ENCODE results near the gene MACC1.
"Not testable (repeated sequence)": the region's sequence is repeated elsewhere in the genome, so short reads cannot be mapped to it uniquely, and the experiment has no call there.

The MACC1 gene

DNA sequence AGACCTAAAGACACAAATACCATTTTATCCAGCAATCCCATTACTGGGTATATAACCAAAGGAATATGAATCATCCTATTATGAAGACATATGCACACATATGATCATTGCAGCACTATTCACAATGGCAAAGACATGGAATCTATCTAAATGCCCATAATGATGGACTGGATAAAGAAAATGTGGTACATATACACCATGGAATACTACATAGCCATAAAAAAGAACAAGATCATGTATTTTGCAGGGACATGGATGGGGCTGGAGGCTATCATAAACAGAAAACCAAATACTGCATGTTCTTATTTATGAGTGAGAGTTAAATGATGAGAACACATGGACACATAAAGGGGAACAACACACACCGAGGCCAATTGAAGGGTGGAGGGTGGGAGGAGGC, 3.8 kb downstream of the MACC1 start:
- TF ChIP-seq, protein P1, sequence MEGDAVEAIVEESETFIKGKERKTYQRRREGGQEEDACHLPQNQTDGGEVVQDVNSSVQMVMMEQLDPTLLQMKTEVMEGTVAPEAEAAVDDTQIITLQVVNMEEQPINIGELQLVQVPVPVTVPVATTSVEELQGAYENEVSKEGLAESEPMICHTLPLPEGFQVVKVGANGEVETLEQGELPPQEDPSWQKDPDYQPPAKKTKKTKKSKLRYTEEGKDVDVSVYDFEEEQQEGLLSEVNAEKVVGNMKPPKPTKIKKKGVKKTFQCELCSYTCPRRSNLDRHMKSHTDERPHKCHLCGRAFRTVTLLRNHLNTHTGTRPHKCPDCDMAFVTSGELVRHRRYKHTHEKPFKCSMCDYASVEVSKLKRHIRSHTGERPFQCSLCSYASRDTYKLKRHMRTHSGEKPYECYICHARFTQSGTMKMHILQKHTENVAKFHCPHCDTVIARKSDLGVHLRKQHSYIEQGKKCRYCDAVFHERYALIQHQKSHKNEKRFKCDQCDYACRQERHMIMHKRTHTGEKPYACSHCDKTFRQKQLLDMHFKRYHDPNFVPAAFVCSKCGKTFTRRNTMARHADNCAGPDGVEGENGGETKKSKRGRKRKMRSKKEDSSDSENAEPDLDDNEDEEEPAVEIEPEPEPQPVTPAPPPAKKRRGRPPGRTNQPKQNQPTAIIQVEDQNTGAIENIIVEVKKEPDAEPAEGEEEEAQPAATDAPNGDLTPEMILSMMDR (conservative IDR thresholded peaks at IDR 0.05; ENCODE audit: control insufficient read depth, insufficient read depth, low read depth, low read length): no peak
- no peak for DNase-seq (ENCODE audit: low read depth)

DNA sequence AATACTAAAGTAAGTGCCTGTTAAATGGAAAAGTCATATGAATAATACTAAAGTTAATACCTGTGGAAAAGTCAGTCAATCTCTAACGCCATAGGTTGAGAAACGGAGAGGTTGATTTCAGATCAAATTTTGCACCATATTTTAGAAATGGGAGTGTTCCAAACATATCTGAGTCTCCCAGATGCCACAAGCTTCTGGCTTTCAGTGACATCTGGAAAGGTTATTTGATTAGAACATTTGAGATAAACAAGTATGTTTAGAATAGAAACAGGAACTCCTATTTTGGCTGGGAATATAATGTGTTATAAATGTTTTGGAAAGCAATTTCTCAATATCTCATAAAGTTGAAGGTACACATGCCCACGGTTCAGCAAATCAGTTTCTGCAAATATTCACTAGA, 5.8 kb downstream of the MACC1 start:
- DNase-seq (ENCODE audit: low read depth): no peak
- no peak overlapping the region for H3K4me3 ChIP-seq (ENCODE audit: control insufficient read depth, low read depth, low read length)
- TF ChIP-seq, protein P1 (conservative IDR thresholded peaks at IDR 0.05; ENCODE audit: control insufficient read depth, insufficient read depth, low read depth, low read length): no peak

More for the DNA sequence above, 3.8 kb downstream of the MACC1 start:
- H3K4me3 ChIP-seq (ENCODE audit: control insufficient read depth, low read depth, low read length): no peak overlapping the region

DNA sequence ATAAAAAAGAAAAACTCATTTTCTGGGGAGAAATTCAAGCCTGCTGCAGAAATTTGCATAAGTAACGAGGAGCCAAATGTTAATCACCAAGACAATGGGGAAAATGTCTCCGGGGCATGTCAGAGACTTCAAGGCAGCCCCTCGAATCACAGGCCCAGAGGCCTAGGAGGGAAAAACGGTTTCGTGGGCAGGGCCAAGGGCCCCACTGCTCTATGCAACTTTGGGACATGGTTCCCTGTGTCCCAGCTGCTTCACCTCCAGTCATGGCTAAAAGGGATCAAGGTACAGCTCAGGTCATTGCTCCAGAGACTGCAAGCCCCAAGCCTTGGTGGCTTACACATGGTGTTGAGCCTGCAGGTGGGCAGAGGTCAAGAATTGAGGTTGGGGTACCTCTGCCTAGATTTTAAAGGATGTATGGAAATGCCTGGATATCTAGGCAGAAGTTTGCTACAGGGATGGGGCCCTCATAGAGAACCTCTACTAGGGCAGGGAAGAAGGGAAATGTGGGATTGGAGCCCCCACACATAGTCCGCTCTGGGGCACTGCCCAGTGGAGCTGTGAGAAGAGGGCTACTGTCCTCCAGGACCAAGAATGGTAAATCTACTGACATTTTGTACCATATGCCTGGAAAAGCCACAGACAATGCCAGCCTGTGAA, 8.4 kb downstream of the MACC1 start:
- no peak for DNase-seq (ENCODE audit: low read depth)
- TF ChIP-seq, protein P1 (conservative IDR thresholded peaks at IDR 0.05; ENCODE audit: control insufficient read depth, insufficient read depth, low read depth, low read length): no peak
- H3K4me3 ChIP-seq (ENCODE audit: control insufficient read depth, low read depth, low read length): no peak overlapping the region

DNA sequence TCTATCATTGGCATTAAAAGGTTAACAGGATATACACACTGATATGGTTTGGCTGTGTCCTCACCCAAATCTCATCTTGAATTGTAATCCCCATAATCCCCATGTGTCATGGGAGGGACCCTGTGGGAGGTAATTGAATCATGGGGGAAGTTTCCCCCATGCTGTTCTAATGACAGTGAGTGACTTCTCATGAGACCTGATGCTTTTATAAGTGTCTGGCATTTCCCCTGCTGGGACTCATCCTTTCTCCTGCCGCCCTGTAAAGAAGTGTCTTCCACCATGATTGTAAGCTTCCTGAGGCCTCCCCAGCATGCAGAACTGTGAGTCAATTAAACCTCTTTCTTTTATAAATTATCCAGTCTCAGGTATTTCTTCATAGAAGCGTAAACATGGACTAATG, 9.4 kb downstream of the MACC1 start:
- not testable (repeated sequence) for H3K4me3 ChIP-seq (ENCODE audit: control insufficient read depth, low read depth, low read length); DNase-seq (ENCODE audit: low read depth)

DNA sequence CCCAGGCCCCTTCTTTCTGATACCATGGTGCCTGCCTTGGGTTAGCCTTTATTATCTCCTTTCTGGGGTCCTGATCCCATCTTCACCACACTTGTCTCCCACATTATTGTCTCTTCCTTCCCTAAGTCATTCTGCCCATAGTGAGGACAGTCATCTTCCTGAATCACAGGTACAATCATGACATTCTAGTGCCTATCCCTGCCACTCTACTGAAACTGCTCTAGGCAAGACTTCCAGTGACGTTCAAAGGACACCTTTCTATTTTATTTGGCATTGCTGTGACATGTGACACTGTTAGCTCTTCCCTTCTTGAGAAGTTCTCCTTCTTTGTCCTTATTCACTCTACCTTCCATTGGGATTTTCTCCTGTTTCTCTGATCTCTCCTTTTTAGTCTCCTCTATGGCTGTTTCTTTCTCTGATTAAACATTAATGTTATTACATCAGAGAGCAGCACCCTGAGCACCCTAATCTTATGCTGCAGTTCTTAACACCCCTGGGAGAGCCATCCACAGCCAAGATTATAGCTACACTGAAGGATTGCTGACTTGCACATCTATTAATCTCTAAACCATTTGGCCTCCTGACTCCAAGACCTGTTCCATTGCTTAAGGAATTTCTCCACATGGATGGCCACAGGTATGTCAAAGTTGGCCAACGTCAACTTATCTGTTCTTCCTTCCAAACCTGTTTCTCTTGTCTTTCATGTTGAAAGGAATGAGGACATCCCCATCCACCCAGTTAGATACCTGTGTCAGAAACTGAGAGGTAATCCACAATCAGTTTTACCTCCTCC, 10.9 kb downstream of the MACC1 start:
- H3K4me3 ChIP-seq (ENCODE audit: control insufficient read depth, low read depth, low read length): no peak overlapping the region
- TF ChIP-seq, protein P1 (conservative IDR thresholded peaks at IDR 0.05; ENCODE audit: control insufficient read depth, insufficient read depth, low read depth, low read length): no peak
- no peak for DNase-seq (ENCODE audit: low read depth)

DNA sequence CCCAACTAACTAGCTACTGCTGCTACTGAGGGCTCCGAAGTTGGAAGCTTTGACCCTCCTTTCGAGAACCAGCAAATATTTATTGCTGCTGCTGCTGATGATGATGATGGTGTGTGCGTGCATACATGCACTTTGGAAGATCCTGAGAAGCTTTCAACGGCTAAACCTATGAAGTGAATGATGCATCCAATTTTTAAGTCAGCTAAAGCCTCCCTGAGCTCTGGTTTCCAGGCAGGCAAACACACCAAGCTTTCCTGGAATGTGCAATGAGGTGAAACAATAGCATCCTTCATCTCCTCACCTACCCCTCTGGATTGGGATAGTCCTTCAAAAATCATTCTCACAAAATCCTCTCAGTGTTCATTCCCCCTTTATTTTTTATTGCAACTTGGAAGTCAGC, 13.9 kb downstream of the MACC1 start:
- no peak overlapping the region for H3K4me3 ChIP-seq (ENCODE audit: control insufficient read depth, low read depth, low read length)
- DNase-seq (ENCODE audit: low read depth): no peak
- TF ChIP-seq, protein P1 (conservative IDR thresholded peaks at IDR 0.05; ENCODE audit: control insufficient read depth, insufficient read depth, low read depth, low read length): no peak

DNA sequence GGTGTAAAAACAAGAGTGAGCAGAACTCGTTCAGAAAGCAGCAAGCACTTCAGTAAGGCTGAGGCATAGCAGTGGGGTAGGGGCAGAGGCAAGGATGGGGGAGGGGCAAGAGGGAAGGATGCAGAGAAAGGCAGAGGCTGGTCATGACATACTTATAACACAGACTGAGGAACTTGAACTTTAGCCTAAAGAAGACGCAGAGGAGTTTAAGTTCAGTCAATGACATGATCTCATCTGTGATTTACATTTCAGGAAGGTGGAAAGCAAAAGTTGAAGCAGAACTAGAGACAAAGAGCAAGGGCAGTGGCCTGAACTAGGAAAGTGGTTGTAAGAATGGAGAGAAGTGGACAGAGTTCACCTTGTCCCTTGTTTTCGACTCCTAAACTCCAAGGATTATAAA, 15.8 kb downstream of the MACC1 start:
- TF ChIP-seq, protein P1 (conservative IDR thresholded peaks at IDR 0.05; ENCODE audit: control insufficient read depth, insufficient read depth, low read depth, low read length): no peak
- no peak for DNase-seq (ENCODE audit: low read depth)
- H3K4me3 ChIP-seq (ENCODE audit: control insufficient read depth, low read depth, low read length): no peak overlapping the region

All from fibroblast of mammary gland (primary cell).